Right lobe of liver (tissue), 4 donors: Measurements from ENCODE around the gene PARVG.

Experiments used
- CTCF ChIP-seq, 4 donors: fragments of 200-600 bp in 3 of 4; fragments of 450-650 bp in 1 of 4; IDR thresholded peaks; one replicate each; pipeline versions ENCODE4 v1.5.1 to v1.8.0; 2016 to 2022; ENCODE audit warnings: antibody characterized with exemption in 4 of 4, mild to moderate bottlenecking in 2 of 4
- POLR2A ChIP-seq: fragments of 450-650 bp; IDR thresholded peaks from one replicate; pipeline ENCODE4 v1.6.1; 2017; ENCODE audit warnings: antibody characterized with exemption, mild to moderate bottlenecking
- donor health status: DM: no; HTN: no; CAD: no.
- donor health status: DM: no; HTN: no; CAD: no.
- donor health status: DM: no; HTN: yes; CAD: no.

GRCh38 chr22:44247346-44247745, 66.6 kb downstream of the PARVG start:
- TF ChIP-seq CTCF (IDR thresholded peaks at IDR 0.05), result no peak
- no peak for TF ChIP-seq POLR2A
